HG03442 (cell line): ENCODE data around the gene HOXC4.

Experiments
- ATAC-seq: cut with Tn5 transposase; IDR thresholded peaks from one replicate; pipeline ENCODE4 v1.9.1; 2021; ENCODE audit warnings: mild to moderate bottlenecking, moderate library complexity; ENCODE audit not compliant: unreplicated experiment

The HOXC4 gene

GRCh38 chr12:54028314-54029201 is 25.1 kb upstream of the HOXC4 start, which contains the start of gene HOXC6:
TSS of gene HOXC6 (plus strand) at chr12:54028440. CDS start at chr12:54028522, 82 bp downstream.
- ATAC-seq, result no peak

- no peak for ATAC-seq
These were observed 23.9 kb upstream of the HOXC4 start for GRCh38 chr12:54029529-54030441.

DNA sequence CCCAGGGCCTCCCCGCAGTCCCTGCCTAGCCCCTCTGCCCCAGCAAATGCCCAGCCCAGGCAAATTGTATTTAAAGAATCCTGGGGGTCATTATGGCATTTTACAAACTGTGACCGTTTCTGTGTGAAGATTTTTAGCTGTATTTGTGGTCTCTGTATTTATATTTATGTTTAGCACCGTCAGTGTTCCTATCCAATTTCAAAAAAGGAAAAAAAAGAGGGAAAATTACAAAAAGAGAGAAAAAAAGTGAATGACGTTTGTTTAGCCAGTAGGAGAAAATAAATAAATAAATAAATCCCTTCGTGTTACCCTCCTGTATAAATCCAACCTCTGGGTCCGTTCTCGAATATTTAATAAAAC is 23.2 kb upstream of the HOXC4 start:
- no peak for ATAC-seq

DNA sequence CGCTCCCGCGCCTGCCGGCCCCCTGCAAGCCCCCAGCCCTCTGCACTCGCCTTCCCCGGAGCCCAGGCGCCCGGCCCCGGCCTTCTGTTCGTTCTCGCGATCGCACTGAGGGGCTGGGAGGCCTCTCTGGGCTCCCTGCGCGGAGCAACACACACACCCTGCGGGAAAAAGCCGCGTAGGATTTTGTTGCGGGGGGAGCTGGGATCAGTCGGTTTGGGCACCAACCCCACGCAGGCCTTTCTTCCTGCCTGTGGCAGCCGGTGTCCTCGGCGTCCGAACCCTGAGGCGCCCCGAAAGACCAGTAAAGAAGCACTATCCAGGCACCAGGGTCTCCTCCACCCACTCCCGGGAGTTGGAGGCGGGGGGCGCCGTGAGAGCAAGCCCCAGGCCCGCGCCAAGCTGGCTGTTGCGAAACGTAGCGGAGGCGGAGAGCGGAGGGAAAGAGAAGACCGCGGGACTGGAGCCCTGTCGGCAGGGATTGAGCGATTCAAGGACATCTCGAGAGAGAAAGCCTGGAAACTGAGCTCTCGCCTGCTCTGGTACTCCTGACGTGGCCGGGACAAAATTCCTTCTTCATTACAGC is 22.7 kb upstream of the HOXC4 start:
- ATAC-seq, result no peak

DNA sequence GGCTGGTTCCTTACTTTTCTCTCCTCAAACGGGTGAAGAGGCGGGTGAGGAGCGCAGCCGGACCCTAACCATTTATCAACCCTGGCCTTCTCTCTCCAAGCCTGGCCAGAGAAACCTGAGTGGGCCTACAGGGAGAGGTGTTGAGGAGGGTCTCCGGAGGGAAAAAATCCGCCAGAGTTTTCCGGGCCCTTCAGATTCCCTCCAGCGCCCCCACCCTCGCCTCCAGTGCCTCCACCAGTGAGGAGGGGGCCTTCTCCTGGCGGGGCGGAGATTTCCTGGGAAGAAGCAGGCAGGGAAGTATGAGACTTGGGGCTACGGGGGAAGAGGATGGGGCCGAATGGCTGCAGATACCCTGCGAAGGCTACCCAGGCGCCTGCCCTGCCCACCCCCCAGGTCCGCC is 22.2 kb upstream of the HOXC4 start:
- no peak for ATAC-seq

- no peak for ATAC-seq
These were observed 21.5 kb upstream of the HOXC4 start for GRCh38 chr12:54032086-54032619.

DNA sequence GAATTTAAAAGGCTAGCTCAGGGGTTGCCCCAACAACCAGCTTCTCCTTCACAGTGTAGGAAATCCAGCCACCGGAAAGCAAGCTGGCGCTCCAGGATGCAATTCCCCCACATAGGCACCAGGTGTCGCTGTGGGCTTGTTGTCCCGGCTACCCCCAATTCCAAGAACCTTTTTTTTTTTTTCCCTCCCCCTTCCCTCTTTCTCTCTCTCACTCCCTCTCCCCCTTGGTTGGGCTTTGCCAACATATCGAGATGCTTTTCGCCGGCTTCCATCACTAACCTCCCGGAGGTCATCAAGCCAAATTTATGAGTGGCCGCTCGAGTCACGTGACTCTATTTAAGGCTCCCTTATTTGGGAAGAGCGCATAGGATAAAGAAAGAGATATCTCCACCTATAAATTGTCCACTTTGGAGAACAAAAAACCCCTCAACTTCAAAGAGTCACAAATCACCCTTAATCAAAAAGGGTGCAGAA is 21.0 kb upstream of the HOXC4 start, which contains the start of gene HOXC5:
HOXC5 (plus strand) TSS at position 424 of the 474 bp plus-strand sequence. CDS start 73 bp downstream, outside the sequence.
- no peak for ATAC-seq

GRCh38 chr12:54033106-54033979 is 20.3 kb upstream of the HOXC4 start:
- no peak for ATAC-seq

- no peak for ATAC-seq
These were observed 19.5 kb upstream of the HOXC4 start for GRCh38 chr12:54033980-54034784.

DNA sequence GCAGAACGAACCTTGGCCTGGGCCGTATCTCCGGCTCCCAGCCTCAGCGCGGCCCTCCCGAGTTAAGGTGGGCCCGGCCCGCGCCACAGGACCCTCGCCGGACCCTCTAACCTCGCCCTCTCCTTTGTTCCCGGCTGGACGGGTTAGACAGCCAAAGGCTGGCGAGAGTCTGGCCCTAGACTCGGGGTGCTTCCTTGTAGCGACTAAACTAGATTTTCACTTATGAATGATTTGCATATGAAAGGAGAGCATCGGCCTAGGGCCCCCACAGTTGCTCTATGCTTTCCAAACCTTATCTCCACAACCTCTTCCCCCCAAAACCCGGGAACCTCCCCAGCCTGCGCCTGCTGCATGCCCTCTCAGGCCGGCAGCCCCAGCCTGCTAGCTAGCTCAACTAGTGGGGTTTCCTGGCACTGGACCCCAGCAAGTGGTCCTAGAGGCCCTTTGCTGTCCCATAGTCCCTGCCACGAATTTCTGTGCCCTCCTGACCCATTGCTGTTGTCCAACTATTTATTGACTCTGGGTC is 18.8 kb upstream of the HOXC4 start:
- no peak for ATAC-seq

DNA sequence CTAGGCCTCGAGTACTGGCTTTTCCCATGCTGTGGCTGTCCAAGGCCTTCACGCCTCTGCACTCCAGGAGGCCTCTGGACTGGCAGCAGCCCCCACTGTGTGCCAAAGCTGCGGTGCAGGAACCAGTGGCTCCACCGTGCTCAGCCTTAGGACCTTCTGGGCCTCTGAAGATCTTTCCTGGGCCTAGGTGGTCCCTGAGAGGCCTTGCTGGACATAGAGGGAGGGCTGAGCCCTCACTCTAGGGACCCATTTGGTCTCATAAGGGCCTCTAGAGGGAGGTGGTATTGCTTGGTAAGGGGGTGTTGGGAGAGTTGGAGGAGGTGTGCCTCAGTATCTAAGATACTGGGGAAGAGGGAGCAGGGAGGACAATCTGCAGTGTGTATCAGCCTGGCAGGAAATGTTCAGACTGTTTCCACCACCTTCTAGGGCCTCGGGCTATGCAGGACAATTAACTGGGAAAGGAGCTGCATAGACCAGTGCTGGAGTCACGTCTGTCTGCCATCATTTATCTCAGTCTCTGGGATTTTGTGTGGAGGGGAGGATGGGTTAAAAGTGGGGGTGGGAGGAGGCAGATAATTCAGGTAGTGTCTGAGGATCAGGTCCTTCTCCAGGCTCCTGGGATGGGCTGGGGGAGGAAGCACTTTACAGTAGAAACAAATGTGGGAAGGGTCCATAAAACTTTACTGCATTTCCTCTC is 17.9 kb upstream of the HOXC4 start:
- ATAC-seq, result no peak

DNA sequence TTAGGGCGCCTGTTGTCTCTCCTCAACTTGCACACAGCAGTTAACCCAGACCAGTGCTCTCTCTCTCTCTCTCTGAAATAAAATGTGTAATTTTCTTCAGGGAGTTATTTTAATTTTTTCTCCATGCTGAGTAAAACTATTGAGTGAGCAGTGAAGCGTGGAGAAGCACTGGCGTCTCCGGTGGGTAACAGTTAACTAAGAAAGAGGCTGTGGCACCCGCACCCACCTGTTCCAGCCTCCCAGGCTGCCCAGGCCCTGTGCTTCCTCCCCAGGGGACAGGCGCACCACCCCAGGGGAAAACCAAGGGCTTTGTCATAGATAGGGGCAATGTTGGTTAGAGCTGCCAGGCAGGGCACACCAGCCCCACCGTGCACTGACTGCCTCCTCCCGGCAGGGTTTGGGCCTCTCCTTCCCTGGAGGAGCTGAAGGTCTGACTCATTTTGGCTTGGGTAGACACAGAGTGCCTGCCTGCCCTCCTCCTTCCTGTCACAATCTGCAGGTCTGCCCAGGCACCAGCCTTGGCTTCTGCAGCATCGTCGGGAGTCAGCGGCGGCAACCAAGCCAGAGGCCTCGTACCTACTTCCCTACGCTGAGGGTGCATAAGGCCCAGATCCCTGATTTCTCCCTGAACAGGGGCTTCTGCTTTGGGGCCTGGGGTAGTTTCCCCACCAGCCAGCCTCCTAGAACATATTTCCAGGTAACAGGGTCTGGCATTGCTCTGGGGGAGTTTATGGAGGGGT is 16.8 kb upstream of the HOXC4 start:
- ATAC-seq, result no peak

GRCh38 chr12:54037360-54038283 is 16.0 kb upstream of the HOXC4 start:
- ATAC-seq, result no peak

DNA sequence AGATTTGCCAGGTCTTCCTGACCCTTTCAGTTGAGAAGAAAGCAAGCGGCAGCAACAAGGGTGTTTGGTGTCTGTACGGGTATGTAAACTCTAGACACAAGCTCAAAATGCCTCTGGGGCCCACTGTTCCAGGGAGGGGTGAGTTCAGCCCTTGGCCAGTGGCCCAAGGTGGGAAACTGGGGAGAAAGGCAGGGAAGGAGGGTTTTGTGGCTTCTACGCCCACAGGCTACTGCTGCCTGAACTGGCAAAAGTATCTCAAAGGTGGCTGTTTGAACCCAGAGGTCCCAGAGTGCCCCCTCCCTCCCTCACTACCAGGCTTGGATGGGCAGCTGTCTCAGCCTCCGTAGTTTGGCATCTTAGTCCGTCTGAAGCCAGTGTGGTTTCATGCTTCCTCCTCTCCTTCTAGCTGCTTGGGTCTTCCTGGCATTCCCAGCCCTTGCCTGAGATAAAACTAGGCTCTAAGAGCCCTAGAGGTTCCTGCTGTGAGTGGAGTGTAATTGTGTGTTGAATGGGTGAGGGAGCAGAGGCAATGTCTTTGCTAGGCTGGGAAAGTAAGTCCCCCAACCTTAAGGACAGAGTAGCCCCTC is 15.3 kb upstream of the HOXC4 start:
- no peak for ATAC-seq

DNA sequence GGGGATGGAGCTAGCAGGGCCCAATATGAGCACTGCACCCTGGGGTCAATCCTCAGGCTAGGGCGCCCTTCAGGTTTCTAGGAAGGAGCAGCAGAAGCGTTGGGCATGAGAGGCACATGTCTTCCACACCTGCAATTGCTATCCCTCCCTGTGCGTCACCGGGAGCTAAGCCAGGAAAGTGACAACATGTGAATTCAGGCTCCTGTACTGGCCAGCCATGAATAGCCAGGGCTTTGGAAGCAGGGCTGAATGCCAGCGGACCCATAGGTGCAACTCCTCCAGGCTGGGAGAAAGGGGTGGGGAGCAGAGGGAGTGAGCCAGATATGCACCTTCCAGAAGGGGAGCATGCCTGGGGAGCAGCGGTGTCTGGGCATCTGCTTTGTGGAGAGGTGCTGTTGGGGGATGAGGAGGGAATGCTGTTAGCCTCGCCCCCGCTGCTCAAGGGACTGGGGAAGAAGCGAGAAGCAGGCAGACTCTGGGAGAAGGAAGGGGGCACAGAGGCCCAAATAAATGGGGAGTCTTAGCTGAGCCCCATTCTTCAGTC is 14.7 kb upstream of the HOXC4 start:
- ATAC-seq, result no peak
